ENCODE results near the gene DOCK2.

The DOCK2 gene

DNA sequence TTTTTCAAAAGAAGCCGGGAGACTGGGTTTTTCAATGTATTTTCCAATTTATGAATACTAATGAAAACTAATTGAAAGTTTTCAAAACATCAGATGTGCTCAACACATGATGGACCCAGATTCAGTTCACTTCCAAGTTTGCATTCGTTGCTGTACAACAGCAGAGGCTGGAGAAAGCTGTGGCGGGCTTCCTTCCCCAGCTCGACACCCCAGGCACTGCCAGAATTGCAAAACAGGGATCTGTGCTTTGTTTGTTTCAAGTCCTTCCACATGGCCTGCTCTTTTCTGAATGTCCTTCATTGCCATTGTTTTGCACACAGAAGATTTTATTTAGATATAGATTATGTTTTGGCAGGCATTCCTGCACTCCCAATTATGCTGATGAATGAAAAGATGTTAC, 373.5 kb downstream of the DOCK2 start:
- no peak for DNase-seq

DNA sequence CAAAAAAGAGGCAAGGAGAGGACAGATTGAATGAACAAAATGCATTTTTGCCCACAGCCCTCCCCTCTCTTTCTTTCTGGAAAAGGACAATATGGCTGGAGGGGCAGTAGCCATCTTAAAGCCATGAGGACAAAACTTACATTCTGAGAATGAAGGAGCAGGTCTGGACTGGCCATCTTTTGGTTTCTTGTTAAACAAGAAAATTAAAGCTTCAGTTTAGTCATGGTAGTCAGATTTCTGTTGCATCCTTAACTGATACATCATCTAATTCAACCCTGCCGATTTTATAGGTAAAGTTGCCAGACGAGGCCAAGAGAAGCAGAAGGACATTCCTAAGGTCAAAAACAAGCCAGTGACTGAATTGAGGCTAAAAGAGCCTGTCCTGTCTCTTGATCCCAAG, 374.7 kb downstream of the DOCK2 start:
- no peak for DNase-seq

DNA sequence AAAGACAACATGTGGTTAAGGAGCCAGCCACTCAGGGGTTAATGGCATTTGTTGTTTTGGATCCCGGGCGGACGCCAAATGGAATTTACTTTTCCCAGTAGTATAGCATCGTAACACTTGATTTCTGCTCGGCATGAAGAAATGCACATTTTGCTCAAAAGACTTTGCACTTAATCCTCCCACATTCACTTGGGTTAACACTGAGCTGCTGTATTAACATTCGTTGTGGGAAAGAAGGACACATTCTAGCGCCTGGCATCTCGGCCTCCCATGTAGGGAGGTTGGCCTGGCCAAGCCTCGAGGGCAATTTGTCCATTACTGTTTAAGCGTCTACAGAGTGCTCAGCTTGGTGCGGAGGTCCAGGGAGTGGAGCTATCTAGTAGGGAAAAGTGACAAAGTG, 375.5 kb downstream of the DOCK2 start:
- no peak for DNase-seq

GRCh38 chr5:170020423-170020822, 383.3 kb downstream of the DOCK2 start:
- no peak for DNase-seq

GRCh38 chr5:170021506-170021905, 384.4 kb downstream of the DOCK2 start:
- DNase-seq, result no peak

DNA sequence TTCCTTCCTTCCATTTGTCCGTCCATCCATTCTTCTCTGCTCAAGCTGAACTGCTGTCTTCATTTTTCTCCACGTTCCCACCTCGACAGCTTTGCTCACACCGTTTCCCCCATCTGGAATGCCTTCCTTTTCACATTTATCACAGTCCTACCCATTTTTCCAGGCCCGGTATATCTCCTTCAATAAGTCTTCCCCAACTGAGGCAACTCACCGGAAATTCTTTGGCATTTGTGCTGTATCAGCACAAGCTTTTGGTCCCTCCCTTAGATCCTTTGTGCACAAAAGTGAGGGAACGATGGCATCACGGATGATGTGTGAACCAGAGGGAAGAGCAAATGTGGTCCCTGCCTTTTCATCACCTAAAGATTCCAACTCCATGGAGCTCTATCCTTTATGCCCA, 388.8 kb downstream of the DOCK2 start:
- DNase-seq, result no peak

GRCh38 chr5:170028124-170028523, 391.0 kb downstream of the DOCK2 start:
- DNase-seq, result no peak

GRCh38 chr5:170034231-170034630, 397.2 kb downstream of the DOCK2 start:
- no peak for DNase-seq

- no peak for DNase-seq
Measured at GRCh38 chr5:170038241-170038640, 401.2 kb downstream of the DOCK2 start.

DNA sequence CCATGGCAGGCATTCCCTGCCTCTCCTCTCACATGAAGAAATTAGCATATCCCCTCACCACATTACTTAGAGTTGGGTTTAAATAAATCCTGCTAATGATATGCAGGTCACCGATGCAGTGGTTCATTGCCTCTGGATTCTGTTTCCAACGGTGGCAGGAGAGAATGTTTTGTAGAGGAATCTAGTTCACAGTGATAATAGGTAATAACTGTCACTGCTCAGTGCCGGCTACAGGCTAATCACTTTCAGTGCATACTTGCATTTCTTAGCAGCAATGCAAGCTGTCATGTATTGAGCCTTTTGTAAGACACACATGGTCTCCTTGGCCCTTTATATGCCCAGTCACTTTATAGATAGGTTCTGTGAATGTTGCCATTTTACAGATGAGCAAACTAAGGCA, 402.8 kb downstream of the DOCK2 start:
- no peak for DNase-seq

GRCh38 chr5:170046241-170046640, 409.2 kb downstream of the DOCK2 start:
- no peak for DNase-seq

DNA sequence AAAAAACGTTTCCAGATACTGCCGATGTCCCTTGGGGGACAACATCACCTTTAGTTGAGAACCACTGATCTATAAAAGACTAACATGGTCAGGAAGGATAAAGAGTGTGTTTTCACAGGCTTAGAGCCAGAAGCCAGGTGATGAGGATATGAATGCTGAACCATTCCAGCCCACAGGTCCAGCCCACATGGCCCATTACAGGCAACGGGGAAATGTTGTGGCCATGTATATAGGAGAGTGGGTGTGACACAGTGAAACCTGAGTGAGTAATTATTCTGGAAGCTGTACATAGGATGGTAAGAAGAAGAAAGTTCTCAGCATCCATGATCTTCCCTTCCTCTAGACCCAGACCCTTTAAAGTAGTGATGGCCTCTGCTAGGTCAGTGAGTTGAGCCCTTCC, 412.6 kb downstream of the DOCK2 start:
- no peak for DNase-seq

DNA sequence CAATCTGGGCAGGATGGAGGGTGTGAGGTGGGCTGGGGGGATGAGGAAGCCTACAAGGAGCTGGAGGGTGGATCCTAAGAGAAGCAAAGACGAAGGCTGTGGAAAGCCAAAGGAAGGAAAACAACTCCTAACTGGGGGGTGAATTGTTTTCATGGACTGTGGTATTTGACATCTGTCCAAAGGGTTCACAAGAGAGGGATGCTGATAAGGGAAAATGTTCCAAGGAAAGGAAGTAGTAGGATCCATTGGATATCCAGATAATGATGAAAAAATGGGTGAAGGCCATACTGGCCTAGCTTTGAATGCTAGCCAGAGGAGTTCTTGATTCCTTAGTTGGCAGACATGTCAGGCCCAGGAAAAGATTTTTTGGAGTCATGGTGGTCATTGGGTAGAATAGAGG, 416.8 kb downstream of the DOCK2 start:
- no peak for DNase-seq

DNA sequence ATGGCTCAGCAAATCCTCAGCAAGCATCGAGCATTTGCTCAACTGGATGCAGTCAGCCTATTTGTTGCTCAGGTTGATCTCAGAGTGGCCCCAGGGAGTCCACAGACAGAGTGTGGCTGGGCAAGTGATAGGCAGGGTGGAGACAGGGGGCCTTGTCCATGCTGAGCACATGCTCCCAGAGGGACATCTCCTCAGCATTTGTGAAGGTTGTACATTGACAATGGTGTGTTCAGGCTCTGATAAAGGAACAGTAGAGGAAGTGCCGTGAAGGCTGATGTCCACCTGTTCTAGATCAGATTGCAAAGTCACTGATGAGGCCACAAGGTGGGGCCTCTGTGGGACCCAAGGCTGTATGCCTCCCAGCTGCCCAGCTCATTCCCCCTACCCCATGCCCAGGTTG, 418.5 kb downstream of the DOCK2 start:
- DNase-seq, result no peak

GRCh38 chr5:170056561-170057267, 419.6 kb downstream of the DOCK2 start:
- DNase-seq, result no peak

- DNase-seq, result no peak
Measured at GRCh38 chr5:170057311-170057710, 420.2 kb downstream of the DOCK2 start.

DNA sequence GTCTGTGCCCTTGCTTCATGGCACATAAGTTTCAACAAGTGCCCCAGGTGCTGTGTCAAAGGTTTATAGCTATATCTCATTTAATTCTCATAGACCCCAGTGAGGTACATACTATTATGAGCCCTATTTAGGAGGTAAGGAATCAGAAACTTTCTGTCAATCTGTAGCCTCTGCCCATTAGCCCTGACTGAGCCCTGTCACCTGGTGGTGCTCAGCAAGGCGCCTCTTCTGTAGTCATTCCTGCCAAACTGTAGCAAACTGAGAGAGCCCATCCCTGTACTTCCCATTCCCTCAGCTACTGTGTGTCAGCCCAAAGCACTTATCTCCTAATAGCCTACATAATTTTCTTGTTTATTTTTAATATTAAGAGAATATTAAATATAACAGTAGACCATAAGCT, 422.1 kb downstream of the DOCK2 start:
- DNase-seq, result no peak

GRCh38 chr5:170067152-170067551, 430.1 kb downstream of the DOCK2 start:
- no peak for DNase-seq

DNA sequence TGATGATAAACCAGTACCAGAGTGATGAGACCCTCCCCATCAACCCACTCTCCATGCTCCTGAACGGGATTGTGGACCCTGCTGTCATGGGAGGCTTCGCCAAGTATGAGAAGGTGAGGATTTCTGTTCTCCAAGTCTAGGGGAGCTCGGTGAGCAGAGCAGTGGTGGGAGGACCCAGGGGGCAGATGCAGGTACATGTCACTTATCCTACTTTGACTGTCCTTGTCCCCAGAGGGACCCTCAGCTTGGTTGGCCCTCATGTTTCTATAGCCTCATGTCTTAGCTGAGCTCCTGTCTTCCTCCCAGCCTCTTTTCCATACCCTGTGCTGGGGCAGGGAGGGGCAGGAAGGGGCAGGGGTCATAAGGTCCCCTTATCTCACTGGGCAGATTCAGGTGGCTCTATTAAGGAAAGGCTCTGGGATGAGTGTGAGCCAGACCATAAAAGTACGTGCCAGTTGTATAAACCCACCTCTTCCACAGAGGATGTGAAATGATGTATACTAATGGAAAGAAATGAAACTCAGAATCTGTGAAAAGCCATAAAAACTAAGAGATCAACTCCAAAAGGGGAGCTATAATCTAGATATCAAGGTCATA, 430.6 kb downstream of the DOCK2 start:
- DNase-seq, result no peak

- no peak for DNase-seq
Measured at GRCh38 chr5:170069512-170069911, 432.4 kb downstream of the DOCK2 start.

DNA sequence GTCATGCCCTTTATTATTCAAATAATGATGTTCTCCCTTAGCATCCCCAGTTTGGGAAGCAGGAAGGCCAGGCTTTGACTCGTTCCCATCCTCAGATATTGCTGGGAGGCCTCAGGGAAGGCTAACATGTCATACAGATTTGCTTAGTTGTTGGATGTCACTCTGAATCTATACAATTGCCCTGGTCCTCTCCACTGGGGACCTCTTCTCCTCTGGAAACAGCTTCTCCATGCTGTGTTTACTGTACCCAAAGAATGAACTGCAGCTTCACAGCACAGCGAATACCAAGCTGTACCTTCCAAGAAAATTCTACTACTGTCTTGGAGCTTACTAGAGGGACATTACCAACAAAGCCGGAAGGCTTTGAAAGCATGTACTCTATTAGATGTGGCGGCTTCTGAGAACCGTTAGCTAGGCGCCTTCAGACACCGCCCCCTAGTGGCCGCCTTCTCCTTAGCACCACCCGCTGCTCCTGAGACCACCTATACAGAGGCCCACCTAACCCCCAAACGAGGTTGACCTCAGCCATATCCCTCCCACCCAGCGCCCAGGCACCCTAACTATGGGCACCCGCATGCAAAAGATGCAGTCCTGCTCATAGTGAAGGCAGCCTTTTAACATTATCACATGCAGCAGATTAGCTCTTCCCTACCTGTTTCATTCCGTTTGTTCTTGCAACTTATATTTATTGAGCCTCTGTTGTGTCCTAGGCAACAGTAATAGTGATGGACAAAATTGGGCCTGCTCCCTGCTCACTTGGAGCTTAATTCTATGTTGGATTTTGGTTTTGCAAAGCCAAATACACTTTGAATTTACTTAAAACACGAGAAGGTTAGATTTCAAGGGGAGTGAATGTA, 433.7 kb downstream of the DOCK2 start:
- peak; percentile 33 for DNase-seq

GRCh38 chr5:170071748-170072147, 434.7 kb downstream of the DOCK2 start:
- no peak for DNase-seq

GRCh38 chr5:170075696-170076095, 438.6 kb downstream of the DOCK2 start:
- DNase-seq, result no peak

GRCh38 chr5:170076211-170076610, 439.1 kb downstream of the DOCK2 start:
- no peak for DNase-seq

Measured in activated CD4-positive, alpha-beta T cell treated with anti-CD3 and anti-CD28 coated beads for 48 hours (primary cell).